HG02610 (cell line): ENCODE data around the gene SCP2.
"Not testable (repeated sequence)": the region's sequence is repeated elsewhere in the genome, so short reads cannot be mapped to it uniquely, and the experiment has no call there.

ENCODE experiments used
- ATAC-seq: cut with Tn5 transposase; IDR thresholded peaks from one replicate; pipeline ENCODE4 v1.9.1; 2021; ENCODE audit warnings: mild to moderate bottlenecking, moderate library complexity; ENCODE audit not compliant: unreplicated experiment

Gene SCP2

GRCh38 chr1:52916241-52916975 is 10.7 kb upstream of the SCP2 start:
- no peak for ATAC-seq

- ATAC-seq, result no peak
These were observed 9.9 kb upstream of the SCP2 start for GRCh38 chr1:52917156-52917555.

GRCh38 chr1:52917581-52917980 is 9.5 kb upstream of the SCP2 start:
- ATAC-seq, result no peak

GRCh38 chr1:52918201-52918600 is 8.9 kb upstream of the SCP2 start:
- no peak for ATAC-seq

GRCh38 chr1:52919051-52919722 is 7.9 kb upstream of the SCP2 start:
- ATAC-seq, result no peak

GRCh38 chr1:52919723-52920483 is 7.2 kb upstream of the SCP2 start:
- ATAC-seq, result no peak

- no peak for ATAC-seq
These were observed 6.2 kb upstream of the SCP2 start for GRCh38 chr1:52920791-52921291.

- no peak for ATAC-seq
These were observed 1.5 kb upstream of the SCP2 start for GRCh38 chr1:52925571-52926005.

GRCh38 chr1:52926864-52927211 is 238 bp upstream of the SCP2 start:
- peak; percentile 25 for ATAC-seq

GRCh38 chr1:52928015-52928404 is 934 bp downstream of the SCP2 start:
- ATAC-seq, result no peak

- ATAC-seq, result no peak
These were observed 1.9 kb downstream of the SCP2 start for GRCh38 chr1:52929019-52929418.

GRCh38 chr1:52937433-52938182 is 10.5 kb downstream of the SCP2 start:
- no peak for ATAC-seq

GRCh38 chr1:52938183-52938451 is 11.0 kb downstream of the SCP2 start:
- ATAC-seq, result no peak

- ATAC-seq, result no peak
These were observed 16.9 kb downstream of the SCP2 start for GRCh38 chr1:52943876-52944416.

GRCh38 chr1:52944566-52944965 is 17.5 kb downstream of the SCP2 start:
- no peak for ATAC-seq

GRCh38 chr1:52947490-52947889 is 20.4 kb downstream of the SCP2 start:
- no peak for ATAC-seq

GRCh38 chr1:52949602-52950001 is 22.5 kb downstream of the SCP2 start:
- ATAC-seq, result not testable (repeated sequence)

GRCh38 chr1:52952112-52952511 is 25.0 kb downstream of the SCP2 start:
- no peak for ATAC-seq

GRCh38 chr1:52955129-52955970 is 28.3 kb downstream of the SCP2 start:
- ATAC-seq, result no peak

- ATAC-seq, result no peak
These were observed 36.0 kb downstream of the SCP2 start for GRCh38 chr1:52963101-52963500.
